GM18519 (cell line): Measurements from ENCODE around the gene ADAMTSL2.
"Not testable (repeated sequence)": the region's sequence is repeated elsewhere in the genome, so short reads cannot be mapped to it uniquely, and the experiment has no call there.

Experiments used
- ATAC-seq: cut with Tn5 transposase; IDR thresholded peaks from one replicate; pipeline ENCODE4 v1.9.1; 2021; ENCODE audit warnings: mild to moderate bottlenecking, moderate library complexity; ENCODE audit not compliant: unreplicated experiment, low FRiP score

The ADAMTSL2 gene

DNA sequence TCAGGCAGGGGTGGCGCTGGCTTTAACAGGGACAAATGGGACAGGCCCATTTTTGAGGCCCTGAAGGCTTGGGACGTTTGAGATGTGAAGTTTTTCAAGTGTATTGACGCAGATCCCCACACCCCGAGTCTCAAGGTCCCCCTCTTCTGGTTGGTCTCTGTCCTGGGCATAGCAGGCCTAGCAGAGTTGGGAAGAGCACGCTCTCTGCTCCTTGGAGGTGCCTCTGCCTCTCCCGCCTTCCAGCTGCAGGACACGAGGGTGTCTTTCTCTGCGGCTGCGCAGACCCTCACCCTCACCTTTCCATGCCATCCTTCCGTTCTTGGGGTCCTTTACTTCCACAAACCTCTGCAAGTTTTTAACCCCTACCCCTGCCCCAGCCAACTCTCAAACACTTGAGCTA lies 18.6 kb downstream of the ADAMTSL2 start:
- no peak for ATAC-seq

DNA sequence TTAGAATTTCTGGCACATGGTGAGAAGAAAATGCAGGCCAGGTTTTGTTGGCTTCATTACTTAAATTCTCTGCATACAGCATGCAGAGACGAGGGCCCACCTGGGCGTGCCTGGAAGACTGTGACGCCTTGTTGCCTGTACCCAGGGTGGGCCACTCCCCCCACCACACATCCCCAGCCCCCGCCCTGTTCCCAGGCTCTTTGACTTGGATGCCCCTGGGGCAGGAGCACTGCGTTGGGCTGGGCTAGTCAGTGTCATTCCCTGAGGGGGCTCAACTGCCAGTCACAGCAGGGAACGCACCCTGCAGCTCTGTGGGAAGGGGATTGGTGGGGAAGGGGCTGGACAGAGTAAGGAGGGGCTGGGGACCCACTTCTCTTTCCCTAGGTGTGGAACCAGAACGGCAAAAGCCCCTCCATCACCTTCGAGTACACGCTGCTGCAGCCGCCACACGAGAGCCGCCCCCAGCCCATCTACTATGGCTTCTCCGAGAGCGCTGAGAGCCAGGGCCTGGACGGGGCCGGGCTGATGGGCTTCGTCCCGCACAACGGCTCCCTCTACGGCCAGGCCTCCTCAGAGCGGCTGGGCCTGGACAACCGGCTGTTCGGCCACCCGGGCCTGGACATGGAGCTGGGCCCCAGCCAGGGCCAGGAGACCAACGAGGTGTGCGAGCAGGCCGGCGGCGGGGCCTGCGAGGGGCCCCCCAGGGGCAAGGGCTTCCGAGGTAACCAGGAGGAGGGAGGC lies 19.6 kb downstream of the ADAMTSL2 start:
- no peak for ATAC-seq

DNA sequence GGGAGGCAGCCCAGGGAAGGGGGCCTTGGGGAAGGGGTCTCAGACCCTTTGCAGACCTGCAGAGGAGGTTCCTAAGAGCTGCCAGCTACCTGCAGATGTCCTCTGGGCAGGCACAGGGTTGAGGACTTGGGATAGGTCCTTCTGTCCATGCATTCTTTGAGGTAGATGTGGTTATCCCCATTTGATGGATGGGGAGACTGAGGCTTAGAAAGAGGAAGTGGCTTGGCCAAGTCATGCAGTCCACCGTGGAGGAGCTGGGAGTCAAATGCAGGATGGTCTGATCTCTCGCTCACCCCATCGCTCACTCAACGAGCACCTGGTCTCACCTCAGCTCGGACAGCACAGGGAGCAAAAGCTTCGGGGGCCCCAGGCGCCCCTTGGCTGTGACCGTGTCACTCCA lies 20.2 kb downstream of the ADAMTSL2 start:
- no peak for ATAC-seq

DNA sequence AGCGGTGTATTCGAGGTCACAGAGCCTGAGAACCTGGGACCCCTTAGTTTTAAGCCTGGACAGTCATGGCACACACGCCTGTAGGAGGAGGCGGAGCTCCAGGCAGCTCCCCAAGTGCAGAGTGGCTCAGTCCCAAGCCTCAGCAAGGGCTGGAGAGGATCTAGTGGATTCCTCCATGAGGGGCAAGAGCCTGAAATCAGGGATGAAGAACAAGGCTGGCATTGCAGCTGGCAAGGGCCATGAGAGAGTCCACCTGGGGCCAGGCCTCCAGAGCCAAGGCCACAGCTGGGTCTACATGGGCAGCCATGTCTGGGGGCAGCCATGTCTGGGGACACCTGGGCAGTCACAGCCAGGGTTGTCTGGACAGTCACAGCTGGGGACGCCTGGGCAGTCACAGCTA lies 21.9 kb downstream of the ADAMTSL2 start:
- ATAC-seq, result no peak

DNA sequence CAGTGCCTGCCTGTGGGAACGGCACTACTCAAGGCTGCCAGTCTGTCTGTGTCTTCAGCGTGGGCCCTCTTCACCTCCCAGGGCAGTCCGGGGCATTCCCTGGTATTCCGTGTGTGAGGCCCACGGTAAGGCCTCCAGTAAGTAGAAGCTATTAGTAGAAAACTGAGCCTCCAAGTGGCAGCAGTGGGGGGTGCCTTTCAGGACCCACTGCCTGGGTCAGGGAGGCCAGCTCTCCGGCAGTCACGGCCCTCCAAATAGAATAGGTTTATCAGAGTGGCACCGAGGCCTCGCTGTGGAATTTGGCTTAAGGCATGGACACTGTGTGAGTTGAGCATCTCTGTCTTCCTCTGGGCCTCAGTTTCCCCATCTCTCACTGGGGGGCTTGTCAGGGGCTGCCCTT lies 23.1 kb downstream of the ADAMTSL2 start:
- ATAC-seq, result no peak

DNA sequence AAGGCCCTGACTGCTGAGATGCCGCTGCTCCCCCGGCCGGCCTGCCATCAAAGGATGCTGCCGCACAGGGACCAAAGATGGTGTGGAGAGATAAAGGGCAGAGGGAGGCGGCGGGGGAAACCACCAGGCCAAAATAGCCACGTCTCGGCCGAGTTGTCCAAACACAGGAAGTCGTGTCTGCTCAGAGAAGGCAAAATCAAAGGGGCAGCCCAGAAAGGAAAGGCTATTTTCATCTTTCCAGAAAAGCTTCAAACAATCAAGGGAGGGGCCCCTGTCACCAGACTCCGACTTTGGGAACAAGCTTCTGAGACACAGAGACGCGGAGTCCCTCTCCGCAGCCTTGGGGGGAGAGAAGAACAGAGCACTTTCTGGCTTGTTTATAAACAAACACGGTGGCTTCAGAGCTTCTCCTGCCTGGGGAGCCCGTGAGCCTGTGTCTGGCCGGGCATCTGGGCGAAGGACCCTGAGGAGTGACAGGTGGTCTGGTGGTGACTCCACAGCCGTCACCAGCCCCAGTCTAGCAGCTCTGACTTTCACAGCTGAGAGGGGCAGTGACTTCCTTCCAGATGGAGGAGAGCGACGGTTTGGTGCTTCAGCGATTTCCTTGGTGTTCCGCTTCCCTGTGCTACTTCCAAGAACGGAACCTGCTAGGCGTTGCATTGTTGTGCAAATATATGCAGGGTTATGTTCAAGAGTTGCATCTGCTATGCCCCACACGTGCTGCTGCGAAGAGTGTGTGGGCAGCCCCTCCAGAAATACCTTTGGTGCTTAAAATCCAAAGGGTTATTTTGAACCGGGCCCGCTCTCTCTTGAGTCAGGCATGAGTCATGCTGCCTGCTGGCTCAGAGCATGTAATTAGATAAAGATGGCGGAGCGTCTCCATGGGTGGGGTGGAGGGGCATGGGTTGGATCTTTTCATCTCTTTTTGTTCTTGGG lies 24.0 kb downstream of the ADAMTSL2 start:
- ATAC-seq, result no peak

DNA sequence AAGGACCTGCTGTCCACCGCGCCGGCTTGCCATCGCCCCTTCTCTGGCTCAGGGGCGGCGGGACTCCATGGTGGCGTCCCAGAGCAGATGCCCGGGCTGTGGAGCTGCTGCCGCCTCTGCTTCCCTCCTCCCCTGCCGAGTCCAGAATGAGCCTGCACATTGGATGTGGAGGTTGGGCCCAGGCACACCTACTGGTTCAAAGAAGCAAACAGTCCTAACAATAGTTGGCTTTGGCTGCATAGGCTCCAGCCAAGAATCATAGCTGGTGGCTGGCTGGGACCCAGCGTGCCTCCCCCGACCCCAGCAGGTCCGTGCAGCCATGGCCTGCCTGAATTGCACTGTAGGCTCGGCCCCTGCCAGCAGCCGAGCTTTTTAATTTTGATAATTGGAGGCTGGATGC lies 25.8 kb downstream of the ADAMTSL2 start:
- ATAC-seq, result no peak

DNA sequence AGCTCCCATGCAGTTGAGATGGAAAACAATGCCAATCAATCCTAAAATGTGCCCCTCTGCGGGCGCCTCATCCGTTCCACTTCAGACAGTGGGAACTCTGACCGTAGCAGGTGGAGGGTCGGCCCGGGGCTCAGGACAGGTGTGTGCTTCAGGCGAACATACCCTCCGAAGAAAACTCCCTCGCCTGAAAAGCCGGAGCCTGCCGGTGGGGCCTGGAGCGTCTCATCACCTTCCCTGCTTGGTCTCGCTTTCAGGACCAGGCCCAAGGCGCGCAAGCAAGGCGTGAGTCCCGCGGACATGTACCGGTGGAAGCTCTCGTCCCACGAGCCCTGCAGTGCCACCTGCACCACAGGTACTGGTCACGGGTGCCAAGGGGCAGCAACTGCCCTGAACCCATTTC lies 26.4 kb downstream of the ADAMTSL2 start:
- no peak for ATAC-seq

DNA sequence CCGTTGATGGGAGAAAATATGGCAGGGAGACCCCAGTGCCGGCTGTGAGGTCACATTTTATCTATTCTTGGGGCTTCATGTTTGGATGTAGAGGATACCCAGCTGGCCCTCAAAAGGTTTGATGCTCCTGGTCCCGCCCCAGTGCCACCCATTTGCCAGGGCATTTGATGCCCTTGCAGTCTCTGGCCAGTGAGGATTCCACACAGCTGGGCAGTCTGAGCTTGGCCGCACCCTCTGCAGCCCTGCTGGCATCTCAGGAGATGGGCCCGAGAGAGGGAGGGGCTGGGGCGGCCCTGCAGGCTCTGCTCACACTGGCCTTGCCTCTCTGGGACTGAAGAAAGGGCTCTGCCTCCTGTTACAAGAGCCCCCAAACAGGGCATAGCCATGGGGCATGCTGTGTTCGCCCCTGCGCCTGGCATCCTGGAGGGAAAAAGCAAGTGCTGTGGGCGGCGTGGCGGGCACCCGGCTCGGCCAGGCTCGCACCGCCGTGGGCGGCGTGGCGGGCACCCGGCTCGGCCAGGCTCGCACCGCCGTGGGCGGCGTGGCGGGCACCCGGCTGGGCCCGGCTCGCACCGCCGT lies 27.6 kb downstream of the ADAMTSL2 start:
- no peak for ATAC-seq

DNA sequence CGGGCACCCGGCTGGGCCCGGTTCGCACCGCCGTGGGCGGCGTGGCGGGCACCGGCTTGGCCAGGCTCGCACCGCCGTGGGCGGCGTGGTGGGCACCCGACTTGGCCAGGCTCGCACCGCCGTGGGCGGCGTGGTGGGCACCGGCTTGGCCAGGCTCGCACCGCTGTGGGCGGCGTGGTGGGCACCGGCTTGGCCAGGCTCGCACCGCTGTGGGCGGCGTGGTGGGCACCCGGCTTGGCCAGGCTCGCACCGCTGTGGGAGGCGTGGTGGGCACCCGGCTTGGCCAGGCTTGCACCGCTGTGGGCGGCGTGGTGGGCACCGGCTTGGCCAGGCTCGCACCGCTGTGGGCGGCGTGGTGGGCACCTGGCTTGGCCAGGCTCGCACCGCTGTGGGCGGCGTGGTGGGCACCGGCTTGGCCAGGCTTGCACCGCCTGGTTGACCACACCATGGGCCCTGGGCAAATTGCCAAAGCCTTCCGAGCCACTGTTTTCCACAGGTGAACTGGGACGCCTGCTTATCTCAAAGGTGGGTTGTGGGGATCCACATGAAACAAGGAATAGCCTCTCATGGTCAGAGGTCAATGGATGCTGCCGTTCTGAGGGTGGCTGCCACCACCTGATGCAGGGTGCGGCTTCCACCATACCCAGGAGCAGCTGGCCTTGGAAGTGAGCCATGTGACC lies 28.2 kb downstream of the ADAMTSL2 start:
- ATAC-seq, result no peak

DNA sequence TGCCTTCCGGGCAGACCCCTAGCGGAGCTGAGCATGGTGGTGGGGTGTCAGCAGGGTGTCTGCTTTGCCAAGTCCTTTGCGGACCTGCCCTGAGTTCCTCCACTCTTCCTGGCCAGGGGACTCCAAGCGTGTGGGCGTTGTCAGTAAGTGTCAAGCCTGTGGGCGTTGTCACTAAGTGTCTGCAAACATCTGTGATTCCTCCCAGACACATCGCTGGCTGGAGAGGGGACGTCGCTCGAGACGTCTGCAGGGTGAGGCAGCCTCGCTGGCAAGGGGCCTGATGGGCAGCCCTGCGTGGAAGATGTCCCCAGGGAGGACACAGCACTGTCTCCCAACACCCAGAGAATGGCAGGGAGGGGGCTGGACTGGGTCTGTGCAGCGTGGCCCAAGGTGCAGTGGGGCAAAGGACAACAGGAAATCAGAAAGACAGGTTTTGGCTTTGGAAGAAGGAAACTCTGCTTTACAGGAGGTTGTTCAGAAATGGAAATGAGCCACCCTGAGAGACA lies 28.8 kb downstream of the ADAMTSL2 start:
- no peak for ATAC-seq

DNA sequence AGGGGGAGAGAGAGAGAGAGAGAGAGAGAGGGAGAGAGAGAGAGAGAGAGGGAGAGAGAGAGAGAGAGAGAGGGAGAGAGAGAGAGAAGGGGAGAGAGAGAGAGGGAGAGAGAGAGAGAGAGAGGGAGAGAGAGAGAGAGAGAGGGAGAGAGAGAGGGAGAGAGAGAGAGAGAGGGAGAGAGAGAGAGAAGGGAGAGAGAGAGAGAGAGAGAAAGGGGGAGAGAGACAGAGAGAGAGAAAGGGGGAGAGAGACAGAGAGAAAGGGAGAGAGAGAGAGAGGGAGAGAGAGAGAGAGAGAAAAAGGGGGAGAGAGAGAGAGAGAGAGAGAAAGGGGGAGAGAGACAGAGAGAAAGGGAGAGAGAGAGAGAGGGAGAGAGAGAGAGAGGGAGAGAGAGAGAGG lies 29.3 kb downstream of the ADAMTSL2 start:
- ATAC-seq, result not testable (repeated sequence)

DNA sequence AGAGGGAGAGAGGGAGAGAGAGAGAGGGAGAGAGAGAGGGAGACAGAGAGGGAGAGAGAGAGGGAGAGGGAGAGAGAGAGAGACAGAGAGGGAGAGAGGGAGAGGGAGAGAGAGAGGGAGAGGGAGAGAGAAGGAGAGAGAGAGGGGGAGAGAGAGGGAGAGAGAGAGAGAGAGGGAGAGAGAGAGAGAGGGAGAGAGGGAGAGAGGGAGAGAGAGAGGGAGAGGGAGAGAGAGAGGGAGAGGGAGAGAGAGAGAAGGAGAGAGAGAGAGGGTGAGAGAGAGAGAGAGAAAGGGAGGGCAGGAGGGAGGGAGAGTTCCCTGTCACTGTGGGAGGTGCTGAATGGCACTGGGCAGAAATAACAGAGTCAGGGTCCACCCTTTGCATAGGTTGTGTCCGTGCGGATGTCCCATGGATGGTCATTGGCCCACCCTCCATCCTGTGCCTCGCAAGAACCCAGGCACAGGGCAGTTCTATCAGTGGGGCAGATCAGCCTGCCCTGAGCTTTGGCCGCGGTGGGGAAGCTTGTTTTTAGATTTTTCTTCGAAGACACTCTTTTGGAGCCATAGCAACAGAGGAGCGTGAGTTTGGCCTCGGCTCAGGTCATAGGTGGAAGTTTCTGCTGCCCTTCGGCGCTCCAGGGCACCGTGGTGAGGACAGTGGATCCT lies 30.1 kb downstream of the ADAMTSL2 start:
- no peak for ATAC-seq

DNA sequence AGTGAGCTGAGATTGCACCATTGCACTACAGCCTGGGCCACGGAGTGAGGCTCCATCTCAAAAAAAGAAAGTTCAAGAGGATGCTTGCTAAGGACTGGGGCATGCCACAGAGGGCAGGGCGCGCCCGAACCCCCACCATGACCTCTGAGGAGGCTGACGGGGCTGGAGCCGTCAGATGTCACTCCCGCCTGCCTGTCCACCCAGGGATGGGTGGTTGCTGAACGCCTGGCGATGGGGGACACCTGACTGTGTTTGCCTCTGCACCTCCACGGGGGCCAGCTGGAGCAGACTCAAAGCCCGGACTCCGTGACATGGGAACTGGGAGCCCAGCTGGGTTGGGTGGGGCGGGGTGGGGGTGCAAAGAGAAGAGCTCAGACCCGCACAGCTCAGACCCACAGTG lies 31.9 kb downstream of the ADAMTSL2 start:
- no peak for ATAC-seq

DNA sequence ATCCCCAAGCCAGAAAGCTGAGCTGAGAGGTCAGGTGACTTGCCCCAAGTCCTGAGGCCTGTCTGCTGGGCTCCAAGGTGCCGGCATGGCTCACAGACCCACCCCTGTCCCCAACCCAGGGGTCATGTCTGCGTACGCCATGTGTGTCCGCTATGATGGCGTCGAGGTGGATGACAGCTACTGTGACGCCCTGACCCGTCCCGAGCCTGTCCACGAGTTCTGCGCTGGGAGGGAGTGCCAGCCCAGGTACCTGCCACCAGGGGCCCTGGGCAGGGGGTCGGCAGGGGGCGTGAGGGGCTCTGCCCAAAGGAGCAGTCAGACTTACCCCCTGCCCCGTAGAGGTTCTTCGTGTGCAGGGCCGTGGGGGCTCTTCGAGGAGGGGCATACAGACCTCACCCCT lies 32.3 kb downstream of the ADAMTSL2 start:
- no peak for ATAC-seq

DNA sequence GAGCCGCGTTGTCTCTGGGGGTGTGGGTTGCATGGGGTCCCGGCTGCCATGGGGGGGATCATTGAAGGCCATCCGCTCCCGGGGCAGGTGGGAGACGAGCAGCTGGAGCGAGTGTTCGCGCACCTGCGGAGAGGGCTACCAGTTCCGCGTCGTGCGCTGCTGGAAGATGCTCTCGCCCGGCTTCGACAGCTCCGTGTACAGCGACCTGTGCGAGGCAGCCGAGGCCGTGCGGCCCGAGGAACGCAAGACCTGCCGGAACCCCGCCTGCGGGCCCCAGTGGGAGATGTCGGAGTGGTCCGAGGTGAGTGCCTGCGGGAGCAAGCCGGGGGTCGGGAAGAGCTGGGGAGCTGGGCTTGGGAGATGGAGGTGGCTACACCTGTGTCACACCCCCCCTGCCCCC lies 33.7 kb downstream of the ADAMTSL2 start:
- ATAC-seq, result no peak

DNA sequence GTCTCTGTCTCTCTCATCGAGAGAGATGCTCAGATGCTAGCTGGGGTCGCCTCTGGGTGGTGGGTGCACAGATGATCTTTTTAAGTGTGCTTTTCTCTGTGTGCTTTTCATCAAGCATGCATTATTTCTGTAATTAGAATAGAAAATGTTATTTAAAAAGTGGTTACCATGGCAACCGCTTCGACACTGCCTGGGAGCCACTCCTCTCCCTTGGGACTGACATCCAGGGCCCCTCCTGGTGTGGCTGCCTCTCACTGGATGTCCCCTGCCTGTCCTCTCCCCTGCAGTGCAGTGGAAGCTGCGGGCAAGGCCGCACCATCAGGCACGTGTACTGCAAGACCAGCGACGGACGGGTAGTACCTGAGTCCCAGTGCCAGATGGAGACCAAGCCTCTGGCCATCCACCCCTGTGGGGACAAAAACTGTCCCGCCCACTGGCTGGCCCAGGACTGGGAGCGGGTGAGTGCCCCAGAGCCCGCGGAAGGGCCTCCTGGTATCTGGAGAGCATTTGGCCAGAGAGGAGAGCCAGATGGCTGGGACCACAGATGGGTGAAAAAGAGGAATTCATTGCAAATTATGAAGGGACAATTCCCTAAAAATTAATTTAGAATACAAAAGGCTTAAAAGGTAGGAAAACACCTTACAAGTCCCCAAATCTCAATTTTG lies 34.7 kb downstream of the ADAMTSL2 start:
- ATAC-seq, result no peak

DNA sequence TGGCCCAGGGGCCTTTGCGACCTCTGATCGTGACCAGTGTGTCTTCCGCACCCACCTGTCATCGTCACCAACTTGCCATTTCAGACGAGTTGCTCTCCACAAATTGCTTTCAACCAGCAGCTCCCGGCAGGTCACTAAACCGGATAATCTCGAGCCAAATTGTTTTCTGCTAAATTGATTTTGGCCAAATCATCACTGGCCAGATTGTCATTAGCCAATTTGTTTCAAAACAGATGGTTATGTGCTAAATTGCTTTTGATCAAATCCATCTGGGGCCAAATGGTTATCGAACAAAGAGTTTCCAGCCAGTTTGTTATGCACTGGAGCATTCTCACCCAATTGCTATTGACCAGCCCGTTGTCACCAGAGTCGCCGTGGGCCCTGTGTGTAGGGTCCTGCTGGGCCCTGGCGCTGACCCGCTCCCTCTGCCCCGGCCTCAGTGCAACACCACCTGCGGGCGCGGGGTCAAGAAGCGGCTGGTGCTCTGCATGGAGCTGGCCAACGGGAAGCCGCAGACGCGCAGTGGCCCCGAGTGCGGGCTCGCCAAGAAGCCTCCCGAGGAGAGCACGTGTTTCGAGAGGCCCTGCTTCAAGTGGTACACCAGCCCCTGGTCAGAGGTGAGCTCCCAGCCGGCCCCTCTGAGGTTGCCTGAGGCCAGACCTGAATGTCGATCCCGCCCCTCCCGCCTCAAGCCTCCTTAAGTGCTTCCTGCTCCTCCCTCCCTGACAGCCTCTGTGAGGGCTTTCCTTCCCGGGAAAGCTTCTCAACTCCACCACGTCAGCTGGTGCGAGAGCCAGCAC lies 35.6 kb downstream of the ADAMTSL2 start:
- no peak for ATAC-seq

DNA sequence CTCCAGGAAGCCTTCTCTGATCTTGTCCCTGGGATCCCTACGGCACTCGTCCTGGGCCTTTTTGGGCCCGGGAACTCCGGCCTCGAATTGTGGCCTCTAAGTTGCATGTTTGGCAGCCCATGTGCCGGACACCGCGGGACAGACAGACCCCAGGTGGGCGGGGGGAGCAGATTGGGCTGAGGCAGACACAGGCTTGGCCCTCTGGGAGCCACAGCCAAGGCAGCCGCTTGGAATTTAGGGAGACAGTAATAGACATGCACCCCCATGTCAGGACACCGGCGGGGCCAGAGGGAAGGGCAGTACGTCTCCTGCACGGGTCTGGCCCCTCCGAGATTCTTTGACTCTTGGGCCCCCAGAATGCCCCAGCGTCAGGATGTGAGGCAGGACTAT lies 36.2 kb downstream of the ADAMTSL2 start:
- ATAC-seq, result no peak
